ENCODE results near the gene ICE1.
"Not testable (repeated sequence)": the region's sequence is repeated elsewhere in the genome, so short reads cannot be mapped to it uniquely, and the experiment has no call there.

The ICE1 gene

DNA sequence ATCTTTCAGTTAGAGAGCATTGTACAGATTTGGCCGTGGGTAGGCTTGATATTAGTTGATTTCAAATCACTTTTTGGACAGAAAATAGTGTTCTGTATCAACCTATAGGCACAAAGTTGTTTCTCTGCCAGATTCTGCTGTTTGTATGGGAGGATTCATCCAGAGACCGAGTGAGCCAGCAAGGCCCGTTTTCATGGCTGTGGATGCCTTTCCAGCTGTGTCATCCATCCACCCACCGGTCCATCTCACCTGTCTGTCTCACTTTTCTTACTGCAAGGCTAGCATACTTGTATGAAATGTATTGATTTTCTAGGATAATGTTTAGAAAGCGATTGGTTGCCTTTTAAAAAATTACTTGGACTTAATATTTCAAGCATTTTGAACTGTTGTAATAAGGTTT lies 34.4 kb downstream of the ICE1 start:
- DNase-seq = no peak

DNA sequence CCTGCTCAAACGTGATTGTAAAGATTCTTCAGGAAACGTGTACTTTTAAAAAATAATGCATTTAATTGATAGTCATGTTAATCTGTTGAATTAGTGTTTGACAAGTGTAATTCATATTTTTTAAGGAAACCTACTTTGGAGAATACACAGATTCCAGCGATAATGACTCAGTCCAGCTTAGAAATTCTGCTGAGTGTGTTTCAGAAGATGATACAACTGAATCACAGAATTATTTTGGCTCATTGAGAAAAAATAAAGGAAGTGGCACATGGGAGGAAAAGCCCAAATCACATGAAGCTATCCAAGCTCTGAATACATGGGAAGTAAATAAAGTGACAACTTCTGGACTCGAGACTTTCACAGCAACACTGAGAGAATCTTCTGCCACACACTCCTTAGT lies 37.8 kb downstream of the ICE1 start:
- DNase-seq = no peak

DNA sequence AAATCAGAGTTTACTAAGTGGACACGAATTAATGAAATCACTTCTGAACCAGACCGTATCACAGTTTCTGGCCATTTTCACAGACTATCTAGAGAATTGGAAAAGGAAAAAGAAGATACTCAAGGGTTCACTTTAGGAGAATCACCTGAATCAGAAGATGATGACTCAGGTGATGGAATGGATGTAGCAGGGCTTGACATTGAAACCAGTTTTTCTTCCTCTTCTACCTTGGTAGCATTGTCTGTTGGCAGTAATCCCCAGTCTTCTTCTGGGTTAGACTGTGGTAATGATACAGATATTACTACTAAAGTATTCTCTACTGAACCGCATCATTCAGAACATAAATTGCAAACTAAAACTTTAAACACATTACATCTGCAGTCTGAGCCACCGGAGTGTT lies 38.5 kb downstream of the ICE1 start:
- no peak for DNase-seq

DNA sequence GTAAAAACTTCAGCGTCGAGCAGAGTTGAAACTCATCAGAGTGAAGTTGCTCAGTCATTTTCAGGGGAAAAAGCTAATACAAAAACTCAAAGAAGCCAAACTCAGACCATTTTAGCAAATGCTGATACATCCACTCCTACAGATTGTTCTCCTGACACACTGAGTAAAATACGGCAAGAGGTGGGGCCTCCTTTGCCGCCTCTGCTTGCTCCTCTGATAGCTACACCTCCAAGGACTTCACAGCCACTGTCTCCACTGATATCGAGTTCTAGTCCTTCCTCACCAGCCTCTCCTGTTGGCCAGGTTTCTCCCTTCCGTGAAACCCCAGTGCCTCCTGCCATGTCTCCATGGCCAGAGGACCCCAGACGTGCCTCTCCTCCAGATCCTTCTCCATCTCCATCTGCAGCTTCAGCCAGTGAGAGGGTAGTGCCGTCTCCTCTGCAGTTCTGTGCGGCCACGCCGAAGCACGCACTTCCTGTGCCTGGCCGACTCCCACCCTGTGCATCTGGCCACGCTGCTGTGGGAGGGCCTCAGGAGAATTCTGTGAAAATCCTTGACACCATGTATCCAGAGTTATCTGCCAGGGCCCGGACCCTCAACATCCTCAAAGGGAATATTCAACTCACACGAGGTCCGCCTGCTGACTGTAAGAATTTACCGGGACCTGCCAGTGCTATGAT lies 41.7 kb downstream of the ICE1 start:
- no peak for DNase-seq

DNA sequence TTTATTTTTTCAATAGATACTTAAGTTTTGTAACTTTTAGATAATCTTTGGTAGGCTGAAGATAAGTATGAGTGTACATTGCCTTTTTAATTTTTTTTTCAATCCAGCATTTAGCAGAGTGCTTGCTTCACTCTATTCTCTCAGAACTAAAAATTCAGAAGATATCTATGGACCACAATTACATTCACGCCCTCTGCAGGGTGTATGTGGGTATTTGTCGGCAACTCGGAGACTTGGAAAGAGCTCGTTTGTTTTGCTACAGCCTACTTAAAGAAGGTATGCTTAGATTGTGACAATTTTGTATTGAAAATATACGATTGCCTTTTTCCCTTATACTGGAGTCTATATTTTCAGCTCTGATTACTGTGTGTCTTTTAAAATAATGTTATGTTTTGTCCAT lies 43.8 kb downstream of the ICE1 start:
- DNase-seq = no peak

DNA sequence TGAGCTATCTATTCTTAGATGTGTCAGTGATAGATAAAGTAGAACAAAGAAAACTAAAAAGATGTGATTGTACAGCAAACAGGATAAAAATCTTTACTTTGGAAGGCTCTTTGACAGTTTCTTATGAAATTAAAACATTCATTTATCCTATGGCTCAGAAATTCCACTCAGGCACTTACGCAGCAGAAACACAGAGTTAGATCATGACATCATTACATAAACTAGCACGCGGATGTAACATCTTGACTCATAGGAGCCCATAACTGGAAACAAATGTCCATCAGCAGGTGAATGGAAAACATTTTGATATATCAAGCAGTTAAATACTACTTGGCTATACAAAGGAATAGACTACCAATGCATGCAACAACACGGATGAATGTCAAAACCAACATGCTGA lies 45.3 kb downstream of the ICE1 start:
- no peak for DNase-seq

DNA sequence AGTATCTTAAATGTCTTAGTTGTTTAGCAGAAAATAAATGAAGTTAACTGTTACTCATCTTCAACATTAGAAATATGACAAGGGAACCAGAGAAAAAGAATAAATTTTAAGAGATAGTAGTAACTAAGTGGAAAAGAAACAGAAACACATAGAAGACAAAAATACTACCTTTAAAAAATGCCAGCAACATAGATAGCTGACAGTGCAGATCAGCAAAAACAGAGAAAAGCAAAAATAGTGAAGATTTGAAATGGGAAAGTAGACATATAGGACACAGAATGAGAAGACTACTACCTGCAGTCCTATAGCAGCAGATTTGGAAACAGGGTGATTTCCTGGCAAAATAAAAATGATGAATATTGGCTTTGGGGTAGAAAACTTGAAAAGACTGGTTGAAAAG lies 48.5 kb downstream of the ICE1 start:
- no peak for DNase-seq

DNA sequence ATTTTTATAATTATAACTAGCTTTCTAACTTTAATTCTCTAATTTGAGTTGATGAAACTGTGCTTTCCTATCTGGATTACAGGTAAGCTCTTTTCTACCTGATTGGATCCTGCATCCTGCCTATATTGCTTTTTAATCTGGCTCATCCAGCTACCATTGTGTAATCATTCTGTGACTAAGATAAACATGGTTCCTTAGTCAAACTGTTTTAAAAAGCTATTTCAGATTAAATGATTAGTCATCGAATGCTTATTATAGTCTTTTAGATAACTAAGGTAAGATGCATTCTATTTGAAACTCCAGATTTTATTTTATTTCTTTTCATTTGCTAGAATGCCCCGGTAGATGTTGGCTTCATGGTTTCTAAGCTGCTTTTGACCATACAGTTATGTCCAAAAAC lies 50.7 kb downstream of the ICE1 start:
- no peak for DNase-seq

DNA sequence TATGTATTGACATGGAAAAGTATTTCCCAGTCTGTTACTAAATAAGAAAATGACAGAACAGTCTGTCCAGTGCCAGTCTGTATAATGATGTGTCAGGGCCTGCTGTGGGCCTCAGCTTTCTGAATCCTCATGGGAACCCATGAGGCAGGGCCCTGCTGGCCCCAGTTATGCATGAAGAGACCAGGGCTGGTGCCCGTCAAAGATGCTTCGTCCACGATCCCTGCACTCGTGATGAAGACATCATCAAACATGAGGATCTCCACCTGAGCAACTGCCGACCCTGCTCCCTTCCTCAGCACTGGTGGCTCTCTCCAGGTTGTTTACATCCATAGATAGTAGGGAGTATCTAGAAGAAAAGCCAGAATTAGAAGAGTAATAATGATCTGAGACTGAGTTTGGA lies 52.5 kb downstream of the ICE1 start:
- no peak for DNase-seq

DNA sequence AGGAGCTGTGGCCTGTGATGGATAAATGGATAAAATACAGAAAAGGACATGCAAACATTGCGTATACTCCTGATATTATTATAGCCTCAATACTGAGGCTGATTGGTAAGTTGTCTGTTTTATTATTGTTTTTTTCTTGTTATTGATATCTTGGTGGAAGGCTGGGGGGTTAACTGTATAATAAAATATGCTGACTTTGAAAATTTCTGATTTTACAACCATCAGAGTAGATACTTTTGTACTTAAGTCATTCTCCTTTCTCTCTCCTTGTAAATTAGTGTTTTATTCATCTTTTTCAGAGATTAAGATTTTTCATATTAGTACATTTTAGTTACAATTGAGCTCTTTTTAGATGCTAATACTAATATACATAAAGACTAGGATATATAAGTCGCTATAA lies 53.5 kb downstream of the ICE1 start:
- DNase-seq = no peak

DNA sequence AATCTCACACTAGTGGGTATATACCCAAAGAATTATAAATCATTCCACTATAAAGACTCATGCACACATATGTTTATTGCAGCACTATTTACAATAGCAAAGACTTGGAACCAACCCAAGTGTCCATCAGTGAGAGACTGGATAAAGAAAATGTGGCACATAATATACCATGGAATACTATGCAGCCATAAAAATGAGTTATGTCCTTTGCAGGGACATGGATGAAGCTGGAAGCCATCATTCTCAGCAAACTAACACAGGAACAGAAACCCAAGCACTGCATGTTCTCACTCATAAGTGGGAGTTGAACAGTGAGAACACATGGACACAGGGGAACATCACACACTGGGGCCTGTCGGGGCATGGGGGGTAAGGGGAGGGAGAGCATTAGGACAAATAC lies 57.1 kb downstream of the ICE1 start:
- DNase-seq = not testable (repeated sequence)

DNA sequence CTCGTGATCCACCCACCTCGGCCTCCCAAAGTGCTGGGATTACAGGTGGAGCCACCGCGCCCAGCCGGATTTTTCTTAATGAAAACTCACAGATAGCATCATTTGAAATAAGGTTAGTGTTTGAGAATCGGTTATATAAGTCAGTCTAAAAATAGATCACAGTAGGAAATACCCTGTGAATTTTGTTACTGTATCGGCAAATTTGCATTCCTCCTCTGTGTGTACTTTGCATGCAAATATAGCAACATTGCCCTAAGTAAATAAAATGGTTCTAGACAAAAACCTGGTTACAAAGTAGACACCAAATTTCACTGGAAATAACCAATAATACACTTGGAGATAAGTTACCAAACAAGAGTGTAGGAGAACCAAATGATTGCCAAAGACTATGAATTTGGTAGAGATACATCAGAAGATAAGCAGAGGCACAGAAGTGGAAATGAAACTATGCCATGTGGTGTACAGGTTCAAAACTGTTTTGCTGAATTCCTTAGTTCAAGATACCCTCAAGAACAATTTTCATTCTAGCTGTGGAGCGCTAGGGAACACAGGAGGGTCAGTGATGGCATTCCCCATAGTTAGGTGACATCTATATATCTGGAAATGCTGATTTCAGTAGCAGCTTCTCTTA lies 58.1 kb downstream of the ICE1 start:
- no peak for DNase-seq

DNA sequence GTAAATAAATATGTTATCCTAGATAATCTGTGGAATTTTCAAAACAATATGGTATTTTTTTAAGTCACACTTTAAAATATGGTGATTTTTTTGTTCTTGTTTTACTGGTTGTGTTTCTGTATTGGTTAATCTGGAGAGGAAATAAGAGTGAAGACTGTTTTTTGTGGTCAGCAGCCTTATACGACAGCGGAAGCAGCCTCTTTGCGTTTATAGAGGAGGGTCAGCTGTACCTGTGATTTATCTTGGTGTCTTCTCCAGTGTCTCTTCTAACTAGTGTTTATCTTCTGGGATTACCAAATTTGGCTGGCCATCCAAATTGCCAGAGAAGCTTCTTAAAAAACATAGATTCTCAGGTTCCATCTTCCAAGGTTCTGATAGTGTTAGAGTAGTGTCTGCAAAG lies 58.7 kb downstream of the ICE1 start:
- DNase-seq = no peak

DNA sequence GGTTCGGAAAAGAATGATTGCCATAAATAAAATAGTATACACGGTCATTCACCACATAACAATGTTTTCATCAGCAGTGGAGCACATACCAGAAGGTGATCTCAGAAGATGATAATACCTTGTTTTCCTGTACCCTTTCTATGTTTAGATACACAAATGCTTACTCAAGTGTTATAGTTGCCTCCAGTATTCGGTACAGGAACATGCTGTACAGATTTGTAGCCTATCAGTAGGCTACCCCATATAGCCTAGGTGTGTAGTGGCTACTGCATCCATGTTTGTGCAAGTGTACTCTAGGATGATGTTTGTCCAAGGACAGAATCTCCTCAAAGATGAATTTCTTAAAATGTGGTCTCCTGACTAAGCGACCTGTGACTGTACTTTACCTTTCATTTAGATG lies 59.2 kb downstream of the ICE1 start:
- DNase-seq = no peak

DNA sequence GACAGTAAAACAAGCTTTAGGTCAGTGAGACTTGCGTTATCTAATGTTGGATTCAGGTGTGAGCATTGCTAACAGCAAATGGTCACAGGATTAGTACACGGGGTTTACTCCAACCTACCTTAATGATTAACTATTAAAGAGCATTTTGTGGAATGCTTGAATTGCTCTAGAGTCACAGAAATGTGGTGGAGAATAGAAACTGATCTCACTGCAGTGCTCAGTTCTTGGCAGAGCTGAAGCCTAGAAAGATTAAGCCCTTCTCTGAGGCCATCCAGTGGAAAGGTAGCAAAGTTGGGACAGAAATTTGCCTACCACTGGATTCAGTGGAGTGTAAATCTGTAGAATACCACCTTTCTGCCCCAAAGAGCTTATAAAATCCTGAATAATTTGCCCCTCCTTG lies 60.9 kb downstream of the ICE1 start:
- no peak for DNase-seq

DNA sequence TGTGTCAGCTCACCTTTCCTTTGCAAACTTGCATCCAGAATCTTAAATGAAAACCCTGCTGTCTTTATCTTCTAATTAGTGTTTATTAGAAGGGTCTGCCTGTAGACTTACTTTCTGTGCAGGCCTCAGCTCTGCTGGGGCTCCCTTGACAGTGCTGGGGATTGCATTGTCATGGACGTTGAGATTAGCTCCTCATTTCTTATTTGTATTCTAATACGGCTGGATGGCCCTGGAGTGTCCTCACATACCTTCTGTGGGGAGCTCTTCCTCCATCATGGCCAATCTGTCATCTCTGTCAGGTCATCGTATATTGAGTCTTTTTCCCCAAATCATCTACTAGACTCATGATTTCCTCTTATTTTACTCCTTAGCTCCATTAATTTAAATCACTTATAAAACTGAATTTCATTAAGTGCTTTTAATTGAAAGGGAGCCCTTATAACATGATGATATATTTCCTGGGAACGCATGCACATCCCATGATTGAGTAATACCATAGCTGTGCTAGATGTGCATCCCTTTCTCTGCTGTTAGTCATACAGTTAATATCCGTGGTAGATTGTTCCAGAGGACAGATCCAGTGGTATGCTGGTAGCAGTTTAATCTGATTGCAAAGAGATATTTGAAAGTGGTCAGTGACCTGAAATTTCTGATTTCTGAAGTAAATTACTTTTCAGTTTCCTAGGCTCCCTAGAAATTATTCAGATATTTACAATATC lies 61.6 kb downstream of the ICE1 start:
- DNase-seq = no peak

DNA sequence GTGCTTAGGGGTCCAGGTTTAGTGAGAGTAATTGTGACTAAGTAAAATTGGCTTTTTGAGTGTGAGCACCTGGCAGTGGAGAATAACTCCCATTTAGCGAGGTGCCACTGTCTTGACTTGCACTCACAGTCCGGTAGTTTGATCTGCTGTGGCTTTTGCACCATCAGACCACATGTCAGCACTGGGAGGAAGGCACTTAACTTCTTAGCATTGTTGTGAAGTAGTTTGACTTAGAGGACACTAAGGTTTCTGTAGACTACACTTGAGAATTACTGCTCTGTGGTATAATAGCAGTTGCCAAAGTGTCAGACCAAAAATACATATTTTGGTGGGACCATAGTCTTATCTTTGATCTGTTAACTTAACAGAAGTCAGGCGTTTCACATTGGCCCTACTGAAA lies 63.6 kb downstream of the ICE1 start:
- DNase-seq = no peak

DNA sequence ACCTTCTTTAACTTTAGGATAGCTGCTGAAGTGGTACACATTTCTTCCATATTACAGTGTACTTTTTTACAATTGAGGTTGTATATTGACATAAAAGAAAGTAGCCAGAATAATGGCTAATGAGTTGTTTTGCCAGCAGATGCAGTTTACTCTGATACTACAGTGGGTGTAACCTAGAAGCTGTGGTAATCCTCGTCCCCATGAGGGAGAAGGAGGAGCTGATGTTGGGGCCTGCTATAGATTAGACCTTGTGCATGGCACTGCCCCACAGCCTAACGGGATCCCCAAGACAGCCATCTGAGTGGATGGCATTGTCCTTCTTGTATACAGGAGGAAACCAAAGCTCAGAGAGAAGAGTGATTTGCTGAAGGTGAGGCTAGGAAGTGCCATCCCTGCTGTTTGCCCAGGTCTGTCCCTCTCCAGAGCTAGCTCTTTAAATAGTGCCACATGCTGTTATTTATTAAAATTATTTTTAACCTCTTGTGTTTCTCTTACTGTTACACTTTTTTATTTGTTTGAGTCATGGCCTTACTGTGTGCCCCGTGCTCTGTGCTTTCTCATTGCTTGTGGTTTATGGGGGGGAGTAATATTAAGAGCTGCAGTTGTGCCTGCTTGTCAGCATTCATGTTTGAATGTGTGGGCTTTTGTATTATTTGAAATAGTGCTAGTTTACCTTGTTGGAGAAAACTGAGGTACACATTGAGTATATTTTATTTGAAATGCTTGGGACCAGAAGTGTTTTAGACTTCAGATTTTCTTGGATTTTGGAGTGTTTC lies 65.3 kb downstream of the ICE1 start:
- no peak for DNase-seq

DNA sequence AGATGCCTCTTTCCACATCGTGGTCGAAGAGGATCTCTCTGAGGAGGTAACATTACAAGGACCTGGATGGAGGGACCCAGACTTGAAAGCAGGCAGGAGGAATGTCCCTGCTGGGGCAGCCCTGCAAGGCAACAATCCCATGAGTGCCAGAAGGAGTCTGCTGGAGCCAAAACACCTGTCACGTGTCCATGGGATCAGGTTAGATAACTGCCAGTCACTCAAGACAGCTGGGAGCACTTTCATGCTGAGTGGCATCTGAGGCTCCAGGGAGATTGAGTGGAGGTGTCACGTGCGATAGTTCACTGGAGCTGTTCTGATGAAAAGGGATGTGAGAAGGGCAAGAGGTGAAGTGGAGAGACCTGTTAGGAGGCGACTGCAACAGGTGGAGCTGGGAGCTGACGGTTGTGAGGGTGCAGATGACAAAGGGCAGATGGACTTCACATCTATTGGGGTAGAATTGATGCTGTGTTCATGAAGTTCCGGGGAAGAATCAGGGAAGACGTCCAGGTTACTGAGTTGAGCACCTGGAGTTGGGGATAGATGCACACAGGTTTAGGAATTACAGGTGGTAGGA lies 68.4 kb downstream of the ICE1 start:
- no peak for DNase-seq

DNA sequence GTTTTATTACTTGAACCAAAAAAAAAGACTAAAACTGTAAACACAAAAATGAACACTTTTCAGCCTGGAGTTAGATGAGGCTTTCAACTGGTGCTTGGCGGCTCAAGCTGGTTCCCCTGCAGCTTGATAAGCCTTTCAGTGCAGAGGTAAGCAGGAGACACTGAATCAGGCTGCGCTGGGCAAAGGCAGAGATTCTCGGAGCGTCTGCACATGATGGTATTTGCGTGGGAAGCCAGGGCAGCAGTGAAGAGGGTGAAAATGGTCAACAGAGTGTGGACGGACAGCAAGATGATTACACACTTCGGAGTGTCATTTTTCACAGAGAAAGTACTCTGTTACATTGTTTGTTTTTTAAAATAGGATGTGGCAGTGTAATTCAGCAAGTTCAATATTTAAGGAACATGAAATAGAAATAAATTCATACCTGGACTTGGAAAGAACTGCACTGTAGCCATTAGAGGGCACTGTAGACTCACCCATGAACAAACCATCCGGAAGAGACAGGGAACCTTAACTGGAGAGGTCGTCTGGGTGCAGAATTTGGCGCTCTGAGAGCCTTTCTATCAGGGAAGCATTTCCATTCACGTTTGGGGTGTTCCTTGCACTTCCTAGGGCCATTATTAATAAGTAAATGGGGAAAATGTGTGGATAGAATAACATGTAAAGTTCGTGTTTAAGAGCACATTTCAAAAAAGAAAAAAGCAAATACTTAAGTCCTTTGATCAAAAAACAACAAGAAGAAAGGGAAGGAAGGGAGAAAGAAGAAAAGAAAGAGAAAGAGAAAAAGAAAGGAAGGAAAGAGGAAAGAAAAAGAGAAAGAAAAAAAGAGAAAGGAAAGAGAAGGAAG lies 69.8 kb downstream of the ICE1 start:
- peak; percentile 81 for DNase-seq

DNA sequence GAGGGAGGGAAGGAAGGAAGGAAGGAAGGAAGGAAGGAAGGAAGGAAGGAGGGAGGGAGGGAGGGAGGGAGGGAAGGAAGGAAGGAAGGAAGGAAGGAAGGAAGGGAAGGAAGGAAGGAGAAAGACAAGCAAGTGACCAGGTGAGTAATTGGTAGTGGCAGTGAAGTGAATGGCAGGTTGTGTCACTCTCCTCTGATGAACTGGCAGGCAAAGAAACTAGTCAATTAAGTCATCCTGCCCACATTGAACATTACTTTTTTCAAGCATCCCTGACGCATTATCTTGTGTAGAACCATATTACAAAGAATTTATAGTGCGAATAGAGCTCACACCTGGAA lies 70.4 kb downstream of the ICE1 start:
- DNase-seq = not testable (repeated sequence)

All from NCI-H69 (cell line).